ENCODE data around the gene CDH13.
A peak's percentile ranks its signal among the peaks of the same experiment; 100 is the strongest.

DNA sequence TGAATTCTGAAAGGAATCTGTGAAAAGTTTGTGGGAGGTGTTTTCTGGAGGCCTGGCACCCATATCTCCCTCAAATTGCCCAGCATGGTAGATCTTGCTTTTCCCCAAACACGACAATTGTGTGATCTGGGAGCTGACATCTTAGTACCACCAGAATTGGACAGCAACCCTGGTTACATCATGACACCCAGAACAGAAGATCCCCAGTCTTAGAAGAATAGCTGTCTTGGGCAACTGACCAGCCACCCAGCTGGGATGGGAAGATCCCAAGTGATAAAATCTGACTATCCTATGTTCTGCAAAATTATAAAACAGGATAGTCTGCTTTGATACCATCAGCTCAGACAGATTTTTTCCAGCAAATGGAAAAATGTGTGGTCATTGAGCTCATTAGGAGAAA is 235.3 kb downstream of the CDH13 start:
- TF ChIP-seq CTCF (IDR thresholded peaks at IDR 0.05; ENCODE audit: insufficient read depth, low read length) (no peak), GABPA (IDR thresholded peaks at IDR 0.05; ENCODE audit: low read depth) (no peak), REST (IDR thresholded peaks at IDR 0.05; ENCODE audit: insufficient replicate concordance, low read depth) (peak; percentile 55)
